ENCODE data around the gene LANCL3.

LANCL3 gene

GRCh38 chrX:37685381-37686359 lies 114.2 kb downstream of the LANCL3 start, which contains the start of gene XK:
XK (plus strand) TSS chrX:37685791; CDS start chrX:37685962, 171 bp downstream.
- peak; percentile 14 to 26 for DNase-seq

- DNase-seq, result no peak
Observed at GRCh38 chrX:37686369-37686995, 115.0 kb downstream of the LANCL3 start.

- DNase-seq, result no peak
Observed at GRCh38 chrX:37686996-37687395, 115.5 kb downstream of the LANCL3 start.

- DNase-seq, result no peak
Observed at GRCh38 chrX:37690119-37690518, 118.7 kb downstream of the LANCL3 start.

- no peak for DNase-seq
Observed at GRCh38 chrX:37692918-37693317, 121.5 kb downstream of the LANCL3 start.

GRCh38 chrX:37697169-37697760 lies 125.8 kb downstream of the LANCL3 start:
- no peak for DNase-seq

- no peak for DNase-seq
Observed at GRCh38 chrX:37701588-37701987, 130.1 kb downstream of the LANCL3 start.

- DNase-seq, result no peak
Observed at GRCh38 chrX:37711991-37712390, 140.5 kb downstream of the LANCL3 start.

GRCh38 chrX:37712458-37712857 lies 141.0 kb downstream of the LANCL3 start:
- DNase-seq, result no peak

- DNase-seq, result no peak
Observed at GRCh38 chrX:37714479-37714878, 143.0 kb downstream of the LANCL3 start.

- no peak for DNase-seq
Observed at GRCh38 chrX:37716602-37717001, 145.1 kb downstream of the LANCL3 start.

GRCh38 chrX:37717708-37718107 lies 146.2 kb downstream of the LANCL3 start:
- DNase-seq, result no peak

- no peak for DNase-seq
Observed at GRCh38 chrX:37722595-37722994, 151.1 kb downstream of the LANCL3 start.

- DNase-seq, result no peak
Observed at GRCh38 chrX:37726346-37726745, 154.9 kb downstream of the LANCL3 start.

All from CD4-positive, alpha-beta T cell treated with Interleukin-4 for 1 hour (primary cell).